GM13977 (cell line): ENCODE measurements around the gene PTRH2.
"Not testable (repeated sequence)": the region's sequence is repeated elsewhere in the genome, so short reads cannot be mapped to it uniquely, and the experiment has no call there.

Experiments used
- DNase-seq: peaks from one replicate; pipeline ENCODE4 v3.0.0; 2012; ENCODE audit warnings: low spot score
- CTCF ChIP-seq: IDR thresholded peaks from 2 replicates; pipeline ENCODE4 v1.5.1; 2012; ENCODE audit warnings: mild to moderate bottlenecking, control low read depth; ENCODE audit not compliant: insufficient read depth; ENCODE audit errors: extremely low read depth, missing control alignments
- in situ Hi-C: fragments of 300-500 bp; cut with MboI; formaldehyde crosslinking; loops from one replicate; pipeline ENCODE4 v1.12.0; 2022; ENCODE audit warnings: low sequenced_read_pairs, low pct_unique_long_range_greater_than_20kb, mixed read lengths, inconsistent platforms; ENCODE audit not compliant: unreplicated experiment

Gene PTRH2

GRCh38 chr17:59707149-59707970 is at the start of gene PTRH2, which contains the start of gene VMP1:
Gene PTRH2, minus strand, starts transcription at chr17:59707430. Its CDS starts 9,452 bp downstream, at chr17:59697978.
Gene VMP1, plus strand, starts transcription at chr17:59707654. Its CDS starts 23,793 bp downstream, at chr17:59731447.
- TF ChIP-seq CTCF, result no peak
- DNase-seq, result peak; percentile 95
- in situ Hi-C loops, result no loop called here

GRCh38 chr17:59756236-59756818 is 49.1 kb upstream of the PTRH2 start:
- no peak for DNase-seq
- in situ Hi-C loops, result no loop called here
- TF ChIP-seq CTCF, result no peak

GRCh38 chr17:59755069-59755468 is 47.8 kb upstream of the PTRH2 start:
- in situ Hi-C loops, DNase-seq: not testable (repeated sequence)

- no peak for DNase-seq
- in situ Hi-C loops, result no loop called here
- no peak for TF ChIP-seq CTCF
Measured at GRCh38 chr17:59754552-59754951, 47.3 kb upstream of the PTRH2 start.

GRCh38 chr17:59753522-59754467 is 46.6 kb upstream of the PTRH2 start:
- peak; percentile 61 for DNase-seq
- in situ Hi-C loops, result no loop called here
- peak; percentile 52 for TF ChIP-seq CTCF

GRCh38 chr17:59752922-59753321 is 45.7 kb upstream of the PTRH2 start:
- in situ Hi-C loops, result no loop called here
- TF ChIP-seq CTCF, result no peak
- no peak for DNase-seq
